Stimulated activated CD4-positive, alpha-beta T cell treated with anti-CD3 and anti-CD28 coated beads, Interleukin-1b, Interleukin-23, amount 100 ng/mL, for 1 hour (primary cell): ENCODE results near the gene SPSB4.

Experiments
- DNase-seq, 2 donors: peaks; one replicate each; pipeline ENCODE4 v3.0.0-alpha.2; 2020; ENCODE audit warnings: low read depth in 2 of 2

The SPSB4 gene

DNA sequence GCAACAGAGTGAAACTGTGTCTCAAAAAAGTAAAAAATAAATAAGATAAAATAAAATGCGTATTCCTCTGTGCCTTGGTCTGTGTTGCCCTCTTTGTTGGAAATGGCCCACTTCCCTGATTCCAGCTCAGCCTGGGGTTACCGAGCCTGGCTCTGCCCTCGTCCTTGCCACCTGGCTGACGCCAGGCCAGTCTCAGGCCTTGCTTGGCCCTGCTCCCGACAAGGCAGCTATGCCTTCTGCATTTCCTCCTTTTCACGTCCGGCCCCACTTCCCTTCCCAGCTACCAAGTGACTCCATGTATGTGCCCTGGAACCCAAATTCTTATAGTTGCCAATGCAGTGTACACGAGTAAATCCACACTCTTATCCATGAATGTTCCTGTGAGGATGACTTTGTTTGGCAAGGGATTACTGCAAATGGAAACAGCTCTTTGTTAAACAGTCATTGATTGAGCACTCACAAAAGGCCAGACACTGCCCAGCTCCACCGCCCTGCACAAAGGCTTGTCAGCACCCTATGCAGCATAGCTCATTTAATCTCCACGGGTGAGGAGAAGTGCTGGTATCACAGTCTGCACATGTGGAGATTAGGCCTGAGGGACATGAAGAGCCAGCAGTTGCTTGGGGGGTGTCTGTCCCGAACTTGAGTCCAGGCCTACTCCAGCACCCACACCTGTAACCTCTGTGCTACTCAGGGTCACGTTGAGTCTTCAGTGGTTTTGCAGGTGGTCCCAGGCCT, 25.1 kb downstream of the SPSB4 start:
- DNase-seq, result no peak

- DNase-seq, result no peak
Observed at GRCh38 chr3:141076797-141077571, 25.8 kb downstream of the SPSB4 start.

DNA sequence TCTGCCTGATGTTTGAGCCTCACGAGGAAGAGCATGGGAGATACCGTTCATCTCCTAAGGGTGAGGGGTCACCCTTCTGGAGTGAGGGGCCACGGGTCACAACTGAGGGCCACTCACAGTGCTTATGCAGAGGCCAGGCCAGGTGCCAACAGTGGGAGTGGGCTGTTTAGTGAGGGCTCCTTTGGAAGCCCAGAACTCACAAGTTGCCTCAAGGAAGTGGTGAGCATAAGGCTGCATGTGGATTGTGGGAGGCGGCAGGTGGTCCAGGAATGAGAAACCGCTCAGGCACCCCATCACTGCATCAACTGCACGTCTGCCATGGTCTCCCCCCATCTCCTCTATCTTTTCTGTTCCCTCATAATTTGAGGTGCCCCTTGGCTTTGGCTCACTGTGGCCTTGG, 26.5 kb downstream of the SPSB4 start:
- no peak for DNase-seq

DNA sequence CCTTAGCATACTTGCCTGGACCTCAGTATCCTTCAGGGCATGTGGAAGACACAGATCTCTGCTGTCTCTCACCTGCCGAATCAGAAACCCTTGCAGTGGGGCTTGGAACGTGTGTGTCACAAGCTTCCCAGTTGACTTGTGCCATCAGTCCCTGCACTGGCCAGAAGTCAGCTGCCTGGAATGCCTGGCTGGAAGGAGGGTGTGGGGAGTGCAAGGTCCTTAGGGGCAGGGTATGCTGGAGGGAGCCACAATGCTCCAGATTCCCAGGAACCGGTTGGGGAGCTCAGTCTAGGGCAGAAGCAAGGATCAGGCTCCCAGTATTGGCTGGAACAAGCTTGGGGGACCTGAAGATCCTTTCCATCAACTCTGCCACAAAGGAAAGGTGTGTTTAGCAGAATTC, 27.1 kb downstream of the SPSB4 start:
- DNase-seq, result no peak

DNA sequence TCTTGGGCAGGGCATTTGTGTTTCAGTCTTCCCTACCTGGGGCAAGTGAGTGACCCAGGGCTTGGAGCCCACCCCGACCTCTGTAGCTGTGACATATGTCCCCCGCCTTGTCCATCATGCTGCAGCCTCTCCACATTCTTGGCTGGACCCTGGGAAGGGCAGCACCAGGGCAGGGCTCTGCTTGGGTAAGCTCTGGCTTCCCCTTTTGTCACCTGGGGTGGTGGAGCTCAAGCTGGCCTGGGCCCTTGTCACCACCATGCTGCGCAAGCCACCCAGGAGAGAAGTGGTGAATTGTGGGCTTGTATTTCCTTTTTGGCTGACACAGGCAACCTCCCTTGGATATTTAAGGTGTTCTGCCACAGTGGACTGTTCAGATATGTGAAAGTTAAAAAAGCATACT, 29.3 kb downstream of the SPSB4 start:
- no peak for DNase-seq

- no peak for DNase-seq
Observed at GRCh38 chr3:141081141-141081795, 30.1 kb downstream of the SPSB4 start.

DNA sequence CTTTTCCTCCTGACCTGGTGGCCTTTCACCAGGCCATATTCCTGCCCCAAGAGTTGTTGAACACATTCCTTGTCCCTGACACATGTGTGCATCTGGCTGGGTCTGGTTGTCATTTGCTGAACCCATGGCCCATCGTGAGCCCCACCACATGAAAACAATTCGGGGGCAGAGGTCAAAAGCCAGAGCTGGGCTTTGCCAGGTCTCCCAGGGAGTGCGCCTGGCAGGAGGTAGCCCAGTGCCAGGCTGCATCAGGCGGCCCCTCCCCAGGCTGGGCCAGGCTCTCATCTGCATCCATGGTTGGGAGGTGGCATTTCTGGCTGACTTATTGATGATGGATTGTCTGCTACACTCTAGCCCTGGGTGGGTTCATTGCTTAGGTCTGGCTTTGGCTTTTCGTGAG, 30.9 kb downstream of the SPSB4 start:
- DNase-seq, result no peak

GRCh38 chr3:141083226-141083625, 32.1 kb downstream of the SPSB4 start:
- DNase-seq, result no peak

GRCh38 chr3:141083836-141084649, 32.9 kb downstream of the SPSB4 start:
- no peak for DNase-seq

- DNase-seq, result no peak
Observed at GRCh38 chr3:141085343-141086070, 34.4 kb downstream of the SPSB4 start.

GRCh38 chr3:141086188-141086587, 35.0 kb downstream of the SPSB4 start:
- no peak for DNase-seq

DNA sequence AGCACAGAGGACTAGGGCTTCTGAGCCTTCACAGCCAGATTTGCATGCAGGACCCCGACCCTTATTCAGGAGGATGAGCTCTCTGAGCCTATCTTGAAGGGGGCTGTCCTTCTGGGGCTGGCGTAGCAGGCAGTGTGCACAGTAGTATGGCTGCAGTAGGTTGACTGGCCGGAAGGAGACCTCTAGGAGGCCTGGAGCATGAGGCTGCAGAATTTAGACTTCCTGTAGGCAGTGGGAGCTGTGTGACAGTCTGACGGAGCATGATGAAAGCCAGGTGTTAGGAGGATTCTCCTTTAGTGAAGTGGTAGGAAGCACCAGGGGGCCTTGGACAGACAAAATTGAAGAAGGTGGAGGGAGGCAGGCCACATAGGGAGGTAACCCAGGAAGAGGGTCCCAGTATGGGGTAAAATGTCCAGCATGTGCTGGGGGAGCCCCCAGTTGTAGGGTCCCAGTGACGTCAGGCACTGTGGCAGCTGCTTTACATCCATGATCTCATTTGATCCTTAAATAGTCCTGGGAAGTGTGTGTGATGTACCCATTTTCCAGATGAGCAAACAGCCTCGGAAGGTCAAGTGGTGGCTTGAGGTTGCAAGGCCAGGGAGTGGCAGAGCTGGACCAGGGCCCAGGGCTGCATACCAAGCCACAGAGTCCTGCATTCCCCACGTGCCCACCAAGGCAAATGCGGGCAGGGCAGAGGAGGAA, 36.1 kb downstream of the SPSB4 start:
- no peak for DNase-seq

DNA sequence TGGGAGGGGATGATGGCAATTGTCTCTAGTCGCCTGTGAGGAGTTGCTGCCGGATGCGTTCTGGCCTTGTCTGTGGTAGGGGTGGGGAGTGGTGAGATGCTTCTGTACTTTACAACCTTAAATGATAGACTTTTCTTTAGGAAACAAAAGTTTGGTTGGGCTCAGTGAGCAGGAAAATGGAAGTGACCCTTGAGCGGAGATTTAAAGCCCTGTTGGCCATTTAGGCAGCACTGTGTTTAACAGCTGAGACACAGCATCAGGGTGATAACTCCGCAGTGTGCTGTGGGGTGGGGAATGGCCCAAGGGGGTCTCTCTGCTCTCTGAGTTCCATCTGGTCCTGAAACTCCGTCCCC, 36.6 kb downstream of the SPSB4 start:
- no peak for DNase-seq

GRCh38 chr3:141089339-141090152, 38.4 kb downstream of the SPSB4 start:
- DNase-seq, result no peak

DNA sequence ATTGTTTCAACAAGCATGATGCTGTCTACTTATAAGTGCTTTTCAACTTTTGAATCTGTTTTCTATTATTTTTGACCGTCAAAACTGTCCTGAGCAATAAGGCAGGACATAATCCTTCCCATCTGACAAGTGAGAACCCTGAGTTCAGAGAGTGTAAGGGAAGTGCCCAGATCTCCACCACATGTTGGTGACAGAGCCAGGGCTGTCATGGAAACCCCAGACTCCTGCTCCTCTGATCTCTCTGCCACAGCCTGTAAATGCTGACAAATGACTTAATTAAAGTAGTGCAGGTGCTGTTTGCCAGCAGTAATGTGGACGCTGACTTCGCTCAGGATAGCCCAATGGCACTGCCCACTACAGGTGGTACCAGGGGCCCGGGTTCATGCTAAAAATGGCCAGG, 40.3 kb downstream of the SPSB4 start:
- DNase-seq, result no peak

- no peak for DNase-seq
Observed at GRCh38 chr3:141092663-141093062, 41.5 kb downstream of the SPSB4 start.

- DNase-seq, result no peak
Observed at GRCh38 chr3:141093397-141093796, 42.2 kb downstream of the SPSB4 start.

GRCh38 chr3:141093971-141094684, 43.0 kb downstream of the SPSB4 start:
- DNase-seq, result no peak
